DOHH2 (cell line): Measurements from ENCODE around the gene CDH12.

Experiments used
- EZH2phosphoT487 ChIP-seq: fragments of 200-600 bp; sonication (generic); IDR thresholded peaks from 2 replicates; pipeline ENCODE4 v1.6.1; 2017; ENCODE audit warnings: borderline replicate concordance, mild to moderate bottlenecking, antibody characterized with exemption, low read length, moderate library complexity, mixed read lengths
- TF ChIP-seq, protein P1 (sequence below): fragments of 200-600 bp; sonication (generic); IDR thresholded peaks from one replicate; pipeline ENCODE4 v1.5.1; 2014; ENCODE audit warnings: antibody characterized with exemption, mild to moderate bottlenecking, low read depth, low read length; ENCODE audit not compliant: poor library complexity, severe bottlenecking

DNA sequence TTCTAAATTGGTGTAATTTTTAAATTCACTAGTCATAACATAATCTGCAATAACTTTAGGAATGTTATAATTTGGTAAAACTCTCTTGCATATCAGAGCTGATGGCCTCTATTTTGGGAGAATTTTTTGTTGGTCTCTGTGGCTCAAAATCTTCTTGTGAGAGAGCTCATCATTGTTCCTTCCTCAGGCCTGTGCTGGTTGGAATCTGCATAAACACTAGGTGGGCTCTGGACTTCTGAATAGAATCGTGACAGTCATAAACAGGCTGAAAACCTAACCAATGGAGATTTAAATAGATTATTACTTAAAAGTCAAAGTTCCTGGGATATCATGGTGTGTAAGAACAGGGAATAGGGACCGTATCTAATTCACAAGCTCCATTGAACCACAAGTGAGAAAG, 1129.6 kb downstream of the CDH12 start:
- TF ChIP-seq, protein P1, sequence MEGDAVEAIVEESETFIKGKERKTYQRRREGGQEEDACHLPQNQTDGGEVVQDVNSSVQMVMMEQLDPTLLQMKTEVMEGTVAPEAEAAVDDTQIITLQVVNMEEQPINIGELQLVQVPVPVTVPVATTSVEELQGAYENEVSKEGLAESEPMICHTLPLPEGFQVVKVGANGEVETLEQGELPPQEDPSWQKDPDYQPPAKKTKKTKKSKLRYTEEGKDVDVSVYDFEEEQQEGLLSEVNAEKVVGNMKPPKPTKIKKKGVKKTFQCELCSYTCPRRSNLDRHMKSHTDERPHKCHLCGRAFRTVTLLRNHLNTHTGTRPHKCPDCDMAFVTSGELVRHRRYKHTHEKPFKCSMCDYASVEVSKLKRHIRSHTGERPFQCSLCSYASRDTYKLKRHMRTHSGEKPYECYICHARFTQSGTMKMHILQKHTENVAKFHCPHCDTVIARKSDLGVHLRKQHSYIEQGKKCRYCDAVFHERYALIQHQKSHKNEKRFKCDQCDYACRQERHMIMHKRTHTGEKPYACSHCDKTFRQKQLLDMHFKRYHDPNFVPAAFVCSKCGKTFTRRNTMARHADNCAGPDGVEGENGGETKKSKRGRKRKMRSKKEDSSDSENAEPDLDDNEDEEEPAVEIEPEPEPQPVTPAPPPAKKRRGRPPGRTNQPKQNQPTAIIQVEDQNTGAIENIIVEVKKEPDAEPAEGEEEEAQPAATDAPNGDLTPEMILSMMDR: no peak
- no peak for TF ChIP-seq EZH2phosphoT487
